GM21529 (cell line): ENCODE data around the gene PREX1.

Experiments
- ATAC-seq: cut with Tn5 transposase; IDR thresholded peaks from one replicate; pipeline ENCODE4 v1.9.1; 2021; ENCODE audit not compliant: unreplicated experiment

Gene PREX1

GRCh38 chr20:48597521-48598302 is 230.1 kb downstream of the PREX1 start:
- ATAC-seq, result no peak

- no peak for ATAC-seq
Observed at GRCh38 chr20:48596334-48596898, 231.4 kb downstream of the PREX1 start.

GRCh38 chr20:48595495-48596333 is 232.1 kb downstream of the PREX1 start:
- ATAC-seq, result no peak

GRCh38 chr20:48594533-48594932 is 233.3 kb downstream of the PREX1 start:
- ATAC-seq, result no peak

GRCh38 chr20:48592107-48592940 is 235.5 kb downstream of the PREX1 start:
- ATAC-seq, result no peak

DNA sequence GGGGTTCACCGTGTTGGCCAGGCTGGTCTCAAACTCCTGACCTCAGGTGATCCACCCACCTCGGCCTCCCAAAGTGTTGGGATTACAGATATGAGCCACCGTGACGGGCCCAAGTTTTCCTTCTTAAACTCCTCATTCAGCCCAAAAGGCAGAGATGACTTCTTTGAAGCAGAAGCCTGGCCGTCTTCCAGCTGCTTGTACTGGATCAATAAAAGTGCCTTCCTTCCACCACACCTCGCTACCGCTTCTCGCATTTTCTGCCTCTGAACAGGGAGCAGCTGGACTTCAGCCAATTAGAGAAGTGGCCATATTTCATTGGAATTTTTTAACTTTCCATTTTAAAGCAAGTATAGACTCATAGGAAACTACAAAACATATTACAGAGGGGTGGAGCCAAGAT is 241.1 kb downstream of the PREX1 start:
- no peak for ATAC-seq

DNA sequence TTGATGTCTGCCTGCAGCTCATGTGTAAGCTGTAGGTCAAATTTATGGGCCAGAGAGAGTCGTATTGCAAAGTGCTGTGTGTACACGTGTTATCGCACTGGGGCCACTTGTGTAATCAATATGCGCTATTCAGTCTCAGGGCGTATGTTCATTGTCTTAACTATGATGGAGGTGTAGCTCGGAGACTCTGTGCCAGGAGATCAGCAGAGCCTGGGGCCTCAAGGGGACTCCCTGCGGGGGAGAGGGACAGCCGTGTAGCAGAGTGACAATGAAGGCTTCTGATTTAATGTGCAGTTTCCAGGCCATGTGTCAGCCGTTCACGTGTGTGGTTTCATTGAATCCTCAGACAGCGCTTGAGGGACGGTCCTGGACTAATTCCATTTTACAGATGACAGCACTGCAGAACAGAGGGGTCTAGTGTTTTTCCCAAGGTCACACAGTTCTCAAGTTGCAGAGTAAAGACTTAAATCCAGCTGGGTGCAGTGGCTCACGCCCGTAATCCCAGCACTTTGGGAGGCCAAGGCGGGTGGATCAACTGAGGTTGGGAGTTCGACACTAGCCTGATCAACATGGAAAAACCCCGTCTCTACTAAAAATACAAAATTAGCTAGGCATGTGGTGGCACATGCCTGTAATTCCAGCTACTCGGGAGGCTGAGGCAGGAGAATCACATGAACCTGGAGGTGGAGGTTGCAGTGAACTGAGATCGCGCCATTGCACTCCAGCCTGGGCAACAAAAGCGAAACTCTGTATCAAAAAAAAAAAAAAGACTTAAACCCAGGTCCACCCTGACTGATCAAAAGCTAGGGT is 242.5 kb downstream of the PREX1 start:
- no peak for ATAC-seq

GRCh38 chr20:48584391-48585060 is 243.3 kb downstream of the PREX1 start:
- ATAC-seq, result no peak

GRCh38 chr20:48583801-48584200 is 244.0 kb downstream of the PREX1 start:
- no peak for ATAC-seq

DNA sequence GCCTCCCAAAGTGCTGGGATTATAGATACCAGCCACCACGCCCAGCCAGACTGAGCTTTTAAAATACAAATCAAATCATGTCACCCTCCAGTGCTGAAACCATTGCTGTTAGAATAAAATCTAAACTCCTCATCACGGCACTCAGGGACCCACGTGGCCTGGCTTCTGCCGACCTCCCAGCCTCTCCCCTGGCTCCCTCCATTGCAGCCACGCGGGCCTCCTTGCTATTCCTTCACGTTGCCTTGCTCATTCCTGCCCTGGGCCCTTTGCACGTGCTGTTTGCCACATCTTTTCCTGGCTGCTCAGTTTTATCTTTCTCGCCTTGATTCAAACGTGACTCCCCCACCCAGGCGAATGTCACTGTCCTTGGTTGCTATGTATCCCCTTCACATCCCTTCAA is 244.6 kb downstream of the PREX1 start:
- ATAC-seq, result no peak

DNA sequence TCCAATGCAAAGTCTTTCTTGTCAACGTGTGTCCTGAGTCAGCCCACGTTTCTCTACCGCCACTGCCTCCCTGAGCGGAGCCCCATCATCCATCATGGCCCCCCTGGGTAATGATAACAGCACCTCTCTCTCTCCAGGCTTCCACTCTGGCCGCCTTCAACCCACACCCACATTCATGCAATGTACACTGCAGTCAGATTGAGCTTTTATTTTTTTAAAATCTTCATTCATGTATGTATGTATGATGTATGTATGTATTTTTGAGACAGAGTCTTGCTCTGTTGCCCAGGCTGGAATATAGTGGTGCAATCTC is 245.2 kb downstream of the PREX1 start:
- no peak for ATAC-seq

GRCh38 chr20:48581167-48581566 is 246.6 kb downstream of the PREX1 start:
- ATAC-seq, result no peak

DNA sequence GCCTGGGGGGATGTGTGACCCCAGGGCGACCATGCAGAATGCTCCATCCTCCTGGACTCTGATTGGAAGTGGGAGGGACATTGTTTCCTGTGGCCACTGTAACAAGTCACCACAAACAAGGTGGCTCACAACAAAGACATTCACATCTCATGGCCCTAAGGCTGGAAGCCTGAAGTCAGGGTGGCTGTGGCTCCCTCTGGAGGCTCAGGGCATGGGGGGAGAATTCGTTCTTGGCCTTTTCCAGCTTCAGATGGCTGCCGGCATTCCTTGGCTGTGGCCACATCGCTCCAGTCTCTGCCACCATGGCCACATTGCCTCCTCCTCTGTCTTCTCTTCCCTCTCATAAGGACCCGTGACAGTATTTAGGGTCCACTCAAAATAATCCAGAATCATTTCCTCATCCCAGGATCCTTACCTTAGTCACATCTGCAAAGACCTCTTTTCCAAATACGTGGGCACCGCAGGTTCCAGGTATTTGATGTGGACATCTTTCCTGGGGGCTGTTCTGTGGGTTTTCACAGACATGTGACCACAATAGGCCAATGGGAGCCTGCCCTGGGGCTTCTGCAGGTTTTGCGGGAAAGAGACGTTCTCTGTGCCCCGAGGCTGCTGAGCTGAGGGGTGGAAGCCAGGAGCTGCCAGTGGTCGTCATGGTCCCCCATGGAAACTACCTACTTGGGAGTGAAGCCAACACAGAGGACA is 249.3 kb downstream of the PREX1 start:
- ATAC-seq, result no peak

GRCh38 chr20:48577557-48577956 is 250.2 kb downstream of the PREX1 start:
- ATAC-seq, result no peak

- ATAC-seq, result no peak
Observed at GRCh38 chr20:48574383-48574782, 253.4 kb downstream of the PREX1 start.
